Spleen (tissue), 11 donors: ENCODE data around the gene BTAF1. TPM values are rescaled to one million over a fixed set of nuclear protein-coding genes. Genes with fewer than 3 reads are reported as not detected.
"Not testable (repeated sequence)": the region's sequence is repeated elsewhere in the genome, so short reads cannot be mapped to it uniquely, and the experiment has no call there.

ENCODE experiments used
- DNase-seq: peaks from one replicate; pipeline ENCODE4 v3.0.0-alpha.2; 2020
- H3K27ac ChIP-seq, 8 donors: fragments of 200-600 bp; sonication (generic) in 7 of 8; 1 replicate in 4 of 8; 2 replicates in 4 of 8; pipeline versions ENCODE4 v1.5.0 to v1.8.0; 2016 to 2021; ENCODE audit warnings: inconsistent platforms in 4 of 8, mild to moderate bottlenecking in 4 of 8, moderate library complexity in 1 of 8
- H3K27me3 ChIP-seq, 7 donors: fragments of 200-600 bp; sonication (generic) in 6 of 7; replicated peaks in 1 of 7; 1 replicate in 4 of 7; 2 replicates in 3 of 7; pipeline versions ENCODE4 v1.5.0 to v1.8.0; 2016 to 2021; ENCODE audit warnings: inconsistent platforms in 3 of 7, mild to moderate bottlenecking in 1 of 7
- H3K36me3 ChIP-seq, 6 donors: fragments of 200-600 bp; sonication (generic) in 5 of 6; 1 replicate in 4 of 6; 2 replicates in 2 of 6; pipeline versions ENCODE4 v1.5.0 to v1.8.0; 2016 to 2021; ENCODE audit warnings: inconsistent platforms in 2 of 6
- H3K4me1 ChIP-seq, 6 donors: fragments of 200-600 bp; sonication (generic) in 5 of 6; 1 replicate in 3 of 6; 2 replicates in 3 of 6; pipeline versions ENCODE4 v1.5.0 to v1.8.0; 2016 to 2021; ENCODE audit warnings: inconsistent platforms in 3 of 6
- H3K4me3 ChIP-seq, 8 donors: fragments of 200-600 bp; sonication (generic) in 7 of 8; 1 replicate in 4 of 8; 2 replicates in 4 of 8; pipeline versions ENCODE4 v1.5.0 to v1.8.0; 2016 to 2021; ENCODE audit warnings: inconsistent platforms in 4 of 8, mild to moderate bottlenecking in 4 of 8, moderate library complexity in 2 of 8
- H3K9me3 ChIP-seq, 8 donors: fragments of 200-600 bp; sonication (generic) in 7 of 8; 1 replicate in 4 of 8; 2 replicates in 4 of 8; pipeline versions ENCODE4 v1.5.0 to v1.8.0; 2016 to 2021; ENCODE audit warnings: inconsistent platforms in 4 of 8
- POLR2A ChIP-seq, 3 donors: fragments of 450-650 bp; IDR thresholded peaks; one replicate each; pipeline ENCODE4 v1.5.1; 2017; ENCODE audit warnings: antibody characterized with exemption in 3 of 3, mild to moderate bottlenecking in 1 of 3
- POLR2AphosphoS5 ChIP-seq, 3 donors: sonication (generic); formaldehyde crosslinking; IDR thresholded peaks; one replicate each; pipeline ENCODE4 v1.5.1; 2017; ENCODE audit warnings: antibody characterized with exemption in 3 of 3
- WGBS, 5 donors: extraction: QIAGEN DNeasy Blood & Tissue Kit in 3 of 5; methylation state at CpG; one replicate each; pipeline versions ENCODE4 v1.1.5 to v1.1.7; 2013 to 2018; 5-methylcytosine and 5-hydroxymethylcytosine counted together
- intact Hi-C: fragments of 100-400 bp; cut with DNase I; formaldehyde crosslinking; loops from one replicate; pipeline ENCODE4 v1.15.0; 2023; ENCODE audit warnings: low total_unique reads
- polyA plus RNA-seq, 3 donors: library from polyadenylated mRNA; stranded (reverse); fragments of 200-250 nt; gene quantifications; one replicate each; pipeline ENCODE4 v1.2.1, GENCODE V29; 2013
- total RNA-seq, 7 donors: library from RNA; depleted of rRNA in 3 of 7; stranded (reverse); fragments of >200 nt in 3 of 7; fragmentation: NEBNext Ultra II Directional in 4 of 7; extraction: Animal tissue kit (Norgen Biotek cat#: 25700) in 4 of 7; gene quantifications; one replicate each; pipeline versions ENCODE4 v1.1.0 to v1.2.1, GENCODE V29; 2016 to 2021
- TF ChIP-seq, protein P1 (sequence below), 11 experiments: fragments of 200-600 bp in 7 of 11; fragments of 450-650 bp in 4 of 11; sonication (generic) in 4 of 11; IDR thresholded peaks in 8 of 11; conservative IDR thresholded peaks in 3 of 11; 1 replicate in 7 of 11; 2 replicates in 4 of 11; pipeline versions ENCODE4 v1.4.0 to v1.8.0; 2016 to 2021; ENCODE audit warnings: antibody characterized with exemption in 11 of 11, inconsistent platforms in 4 of 11, mild to moderate bottlenecking in 1 of 11
- donor health status: healthy with polysubstance abuse.
- donor health status: DM: no; HTN: no; CAD: no; lungs with moderate emphysema.
- donor health status: DM: no; HTN: no; CAD: no.
- donor health status: Bipolar disorder and iron deficiency.
- donor health status: healthy.
- donor health status: DM: no; HTN: no; CAD: no.
- donor health status: DM: yes; HTN: yes; CAD: no.

The BTAF1 gene
- total and polyA plus RNA-seq, 10 donors: 8.8 to 69.2 (median 50.2) TPM

- no peak for TF ChIP-seq POLR2A (IDR thresholded peaks at IDR 0.05)
- TF ChIP-seq, protein P1, sequence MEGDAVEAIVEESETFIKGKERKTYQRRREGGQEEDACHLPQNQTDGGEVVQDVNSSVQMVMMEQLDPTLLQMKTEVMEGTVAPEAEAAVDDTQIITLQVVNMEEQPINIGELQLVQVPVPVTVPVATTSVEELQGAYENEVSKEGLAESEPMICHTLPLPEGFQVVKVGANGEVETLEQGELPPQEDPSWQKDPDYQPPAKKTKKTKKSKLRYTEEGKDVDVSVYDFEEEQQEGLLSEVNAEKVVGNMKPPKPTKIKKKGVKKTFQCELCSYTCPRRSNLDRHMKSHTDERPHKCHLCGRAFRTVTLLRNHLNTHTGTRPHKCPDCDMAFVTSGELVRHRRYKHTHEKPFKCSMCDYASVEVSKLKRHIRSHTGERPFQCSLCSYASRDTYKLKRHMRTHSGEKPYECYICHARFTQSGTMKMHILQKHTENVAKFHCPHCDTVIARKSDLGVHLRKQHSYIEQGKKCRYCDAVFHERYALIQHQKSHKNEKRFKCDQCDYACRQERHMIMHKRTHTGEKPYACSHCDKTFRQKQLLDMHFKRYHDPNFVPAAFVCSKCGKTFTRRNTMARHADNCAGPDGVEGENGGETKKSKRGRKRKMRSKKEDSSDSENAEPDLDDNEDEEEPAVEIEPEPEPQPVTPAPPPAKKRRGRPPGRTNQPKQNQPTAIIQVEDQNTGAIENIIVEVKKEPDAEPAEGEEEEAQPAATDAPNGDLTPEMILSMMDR (IDR thresholded peaks at IDR 0.05 in 8 of 11, conservative IDR thresholded peaks at IDR 0.05 in 3 of 11): no peak
- TF ChIP-seq POLR2AphosphoS5 (IDR thresholded peaks at IDR 0.05): no peak
- WGBS, 5 donors: 81 to 100% (median 88%) methylated on average over 1 of the region's 1 CpG
- Histone ChIP-seq H3K27ac (no peak overlapping the region), H3K9me3 (no peaks in the 10 kb centered on the region), H3K4me1 (peaks cover 8 to 19% (median 13%) of the 10 kb centered on the region in 6 donors), H3K36me3 (no peaks in the 10 kb centered on the region), H3K27me3 (peaks cover 0 to 38% (median 9%) of the 10 kb centered on the region in 7 donors), H3K4me3 (no peak overlapping the region)
- no peak for DNase-seq
- intact Hi-C loops: no loop called here
Measured at GRCh38 chr10:91891125-91892001, 32.2 kb upstream of the BTAF1 start.

GRCh38 chr10:91893051-91893450 is 30.5 kb upstream of the BTAF1 start:
- intact Hi-C loops: no loop called here
- WGBS, 5 donors: 95 to 100% (median 98%) methylated on average over 2 of the region's 2 CpGs
- H3K36me3 ChIP-seq: no peaks in the 10 kb centered on the region

DNA sequence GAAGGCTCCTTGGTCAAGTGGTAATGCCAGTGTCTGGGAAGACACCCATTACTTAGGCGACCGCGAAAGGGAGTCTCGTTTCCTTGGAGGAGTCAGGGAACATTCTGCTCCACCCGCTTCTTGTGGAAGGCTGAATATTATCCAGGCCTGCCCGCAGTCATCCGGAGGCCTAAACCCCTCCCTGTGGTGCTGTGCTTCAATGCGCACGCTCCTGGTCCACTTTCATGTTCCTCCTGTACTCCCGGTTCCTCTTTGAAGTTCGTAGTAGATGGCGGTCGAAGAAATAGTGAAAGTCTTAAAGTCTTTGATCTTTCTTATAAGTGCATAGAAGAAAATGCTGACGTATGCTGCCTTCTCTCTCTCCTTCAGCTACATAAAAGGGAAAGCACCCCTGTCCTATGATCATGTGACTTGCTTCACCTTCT is 29.3 kb upstream of the BTAF1 start:
- 75 to 86% (median 83%) methylated on average over 14 of the region's 14 CpGs for WGBS, 5 donors
- intact Hi-C loops: not testable (repeated sequence)

More at GRCh38 chr10:91893051-91893450, 30.5 kb upstream of the BTAF1 start:
- DNase-seq: no peak
- H3K27me3 ChIP-seq: peaks cover 0 to 22% (median 4%) of the 10 kb centered on the region in 7 donors
- H3K27ac ChIP-seq: no peak overlapping the region
- TF ChIP-seq POLR2AphosphoS5 (IDR thresholded peaks at IDR 0.05) (no peak), POLR2A (IDR thresholded peaks at IDR 0.05) (no peak)
- TF ChIP-seq, protein P1 (IDR thresholded peaks at IDR 0.05 in 8 of 11, conservative IDR thresholded peaks at IDR 0.05 in 3 of 11): no peak
- no peaks in the 10 kb centered on the region for H3K9me3 ChIP-seq
- H3K4me1 ChIP-seq: peaks cover 1 to 5% (median 3%) of the 10 kb centered on the region in 6 donors
- H3K4me3 ChIP-seq: no peak overlapping the region

DNA sequence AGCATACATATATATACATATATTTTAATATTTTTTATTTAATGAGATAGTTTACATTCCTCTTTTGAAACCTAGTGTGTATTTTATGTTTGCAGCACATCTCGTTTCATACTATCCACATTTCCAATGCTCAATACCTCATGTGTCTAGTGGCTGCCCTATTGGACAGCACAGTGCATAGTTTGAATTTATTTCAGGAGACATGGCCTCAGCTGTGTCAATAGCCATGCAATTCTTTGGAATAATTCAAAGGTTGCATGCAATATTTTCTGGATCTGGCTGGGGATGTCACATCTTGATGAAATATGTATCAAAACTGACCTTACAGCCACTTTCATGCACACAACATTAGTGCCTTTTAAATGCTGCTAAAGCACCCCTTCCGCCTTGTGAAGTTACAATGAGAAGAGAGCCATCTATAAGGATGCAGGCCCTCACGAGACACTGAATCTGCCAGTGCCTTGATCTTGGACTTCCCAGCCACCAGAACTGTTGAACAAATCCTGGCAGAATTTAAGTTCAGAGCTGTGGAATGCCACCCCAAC is 27.3 kb upstream of the BTAF1 start:
- Histone ChIP-seq H3K9me3 (no peaks in the 10 kb centered on the region), H3K27me3 (no peaks in the 10 kb centered on the region), H3K27ac (no peak overlapping the region), H3K36me3 (no peaks in the 10 kb centered on the region), H3K4me1 (no peaks in the 10 kb centered on the region), H3K4me3 (no peak overlapping the region)
- DNase-seq: no peak
- 84 to 98% (median 94%) methylated on average over 3 of the region's 3 CpGs for WGBS, 5 donors
- TF ChIP-seq POLR2AphosphoS5 (IDR thresholded peaks at IDR 0.05) (no peak), POLR2A (IDR thresholded peaks at IDR 0.05) (no peak)
- TF ChIP-seq, protein P1 (IDR thresholded peaks at IDR 0.05 in 8 of 11, conservative IDR thresholded peaks at IDR 0.05 in 3 of 11): no peak
- intact Hi-C loops: no loop called here

More for the DNA sequence above, 29.3 kb upstream of the BTAF1 start:
- H3K9me3 ChIP-seq, H3K36me3 ChIP-seq, DNase-seq, H3K27me3 ChIP-seq, H3K27ac ChIP-seq, H3K4me1 ChIP-seq, H3K4me3 ChIP-seq: not testable (repeated sequence)
